ENCODE results near the gene ADAMTSL1. TPM values are rescaled to one million over a fixed set of nuclear protein-coding genes. Genes with fewer than 3 reads are reported as not detected.

The ADAMTSL1 gene
- total and polyA plus RNA-seq, 2 of the 13 experiments (the other 11 are each of a cell fraction or from before 2014, with no cell fraction given) = not detected

- intact Hi-C loops (cut with micrococcal nuclease; ENCODE audit: unreplicated experiment) (no loop called here), in situ Hi-C loops (cut with HindIII; ENCODE audit: extremely low pct_ligation_motif_present, low pct_unique_long_range_greater_than_20kb) (no loop called here)
- no peak overlapping the region for H3K27ac ChIP-seq (ENCODE audit: extremely low read length, insufficient read depth, low read length)
- H3K9ac ChIP-seq (ENCODE audit: insufficient read depth, low read depth, low read length) = no peak overlapping the region
- H3K9me3 ChIP-seq (ENCODE audit: low read length) = no peaks in the 10 kb centered on the region
- 36% methylated on average over 14 of the region's 14 CpGs for WGBS (ENCODE audit: low lambda C conversion rate)
- H3K4me2 ChIP-seq (ENCODE audit: low read depth, low read length) = no peak overlapping the region
- no peaks in the 10 kb centered on the region for H4K20me1 ChIP-seq (ENCODE audit: insufficient read depth, low read length)
- DNase-seq (ENCODE audit: low spot score) = no peak
- POLR2A ChIA-PET = no interaction called here
- H2AFZ ChIP-seq (ENCODE audit: low read length) = no peak overlapping the region
- H3K4me3 ChIP-seq (replicated peaks in 1 of 3; ENCODE audit: insufficient read depth in 1 of 3, low read depth in 2 of 3, low read length in 3 of 3) = no peak overlapping the region
- FAIRE-seq = no peak
- no peaks in the 10 kb centered on the region for H3K27me3 ChIP-seq (ENCODE audit: control insufficient read depth in 1 of 2, insufficient read depth in 2 of 2, low read length in 2 of 2)
- H3K36me3 ChIP-seq (replicated peaks in 1 of 2; ENCODE audit: control insufficient read depth in 1 of 2, insufficient read depth in 2 of 2, low read length in 2 of 2) = no peaks in the 10 kb centered on the region
- BruUV-seq (replicated peaks) = no TSS peak
- no peaks in the 10 kb centered on the region for H3K79me2 ChIP-seq (ENCODE audit: insufficient read depth, low read length)
- H3K4me1 ChIP-seq (ENCODE audit: insufficient read depth, low read length) = no peaks in the 10 kb centered on the region
- CTCF ChIA-PET (ENCODE audit: low intra/inter-chr PET ratio, low total read pairs) = no interaction called here
- no peak for ATAC-seq
- TF ChIP-seq SNAPC5 (CRISPR knock-in tag; IDR thresholded peaks at IDR 0.05; ENCODE audit: borderline replicate concordance) (no peak), PBX3 (CRISPR knock-in tag; IDR thresholded peaks at IDR 0.05; ENCODE audit: borderline replicate concordance) (no peak), CREM (IDR thresholded peaks at IDR 0.05) (no peak), CREM (CRISPR knock-in tag; IDR thresholded peaks at IDR 0.05) (no peak), FOXO1 (CRISPR knock-in tag; IDR thresholded peaks at IDR 0.05) (no peak), BATF2 (CRISPR knock-in tag; IDR thresholded peaks at IDR 0.05) (no peak), ZSCAN31 (CRISPR knock-in tag; IDR thresholded peaks at IDR 0.05; ENCODE audit: low read depth) (no peak), PPARG (CRISPR knock-in tag; conservative IDR thresholded peaks at IDR 0.05) (no peak), CEBPZ (IDR thresholded peaks at IDR 0.05; ENCODE audit: low read length) (no peak), RBAK (CRISPR knock-in tag; IDR thresholded peaks at IDR 0.05) (no peak), ZNF382 (CRISPR knock-in tag; IDR thresholded peaks at IDR 0.05; ENCODE audit: borderline replicate concordance) (no peak), ZNF639 (CRISPR knock-in tag; conservative IDR thresholded peaks at IDR 0.05) (no peak), AHDC1 (CRISPR knock-in tag; IDR thresholded peaks at IDR 0.05; ENCODE audit: borderline replicate concordance) (no peak)
Measured at GRCh38 chr9:18504707-18505106, 30.8 kb downstream of the ADAMTSL1 start.

Data from HepG2 (cell line).